Endodermal cell (in vitro differentiated cells): ENCODE measurements around the gene PLPP4. TPM values are rescaled to one million over a fixed set of nuclear protein-coding genes. Genes with fewer than 3 reads are reported as not detected.

Experiments used
- DNase-seq: peaks from one replicate; pipeline ENCODE4 v3.0.0-alpha.2; 2017
- H3K27ac ChIP-seq: 2 replicates; pipeline ENCODE4 v1.5.1; 2013; ENCODE audit warnings: mild to moderate bottlenecking, low read depth, low read length, moderate library complexity
- H3K27me3 ChIP-seq: 2 replicates; pipeline ENCODE4 v1.6.1; 2013; ENCODE audit warnings: mild to moderate bottlenecking, low read length, moderate library complexity; ENCODE audit not compliant: insufficient read depth, control insufficient read depth, poor library complexity, severe bottlenecking
- H3K36me3 ChIP-seq: 2 replicates; pipeline ENCODE4 v1.7.0; 2013; ENCODE audit warnings: mild to moderate bottlenecking, low read length, moderate library complexity; ENCODE audit not compliant: control insufficient read depth, insufficient read depth
- H3K4me1 ChIP-seq: one replicate; pipeline ENCODE4 v1.7.0; 2013; ENCODE audit warnings: low read length; ENCODE audit not compliant: control insufficient read depth, insufficient read depth
- H3K4me3 ChIP-seq: 2 replicates; pipeline ENCODE4 v1.5.1; 2013; ENCODE audit warnings: mild to moderate bottlenecking, low read length, moderate library complexity
- H3K9ac ChIP-seq: 2 replicates; pipeline ENCODE4 v1.6.1; 2013; ENCODE audit warnings: mild to moderate bottlenecking, low read length, moderate library complexity; ENCODE audit not compliant: poor library complexity, severe bottlenecking; ENCODE audit errors: extremely low read depth
- H3K9me3 ChIP-seq: 2 replicates; pipeline ENCODE4 v1.6.1; 2013; ENCODE audit warnings: mild to moderate bottlenecking, low read length, moderate library complexity; ENCODE audit not compliant: control insufficient read depth
- H3K27ac Mint-ChIP-seq: 2 replicates; pipeline ENCODE4 v1.8.0; 2020; ENCODE audit warnings: mixed read lengths
- H3K27me3 Mint-ChIP-seq: 2 replicates; pipeline ENCODE4 v1.8.0; 2021; ENCODE audit warnings: mild to moderate bottlenecking, mixed read lengths; ENCODE audit not compliant: insufficient read depth
- H3K36me3 Mint-ChIP-seq: 2 replicates; pipeline ENCODE4 v1.8.0; 2020; ENCODE audit warnings: low read depth, mixed read lengths
- H3K4me1 Mint-ChIP-seq: 2 replicates; pipeline ENCODE4 v1.8.0; 2020; ENCODE audit warnings: mixed read lengths
- H3K4me3 Mint-ChIP-seq: 2 replicates; pipeline ENCODE4 v1.8.0; 2020; ENCODE audit warnings: mild to moderate bottlenecking, moderate library complexity, mixed read lengths
- H3K9me3 Mint-ChIP-seq: 2 replicates; pipeline ENCODE4 v1.8.0; 2020; ENCODE audit warnings: mild to moderate bottlenecking, mixed read lengths
- WGBS, 2 experiments: methylation state at CpG; one replicate each; pipeline versions ENCODE4 v1.1.5 to v1.1.7; 2013; ENCODE audit warnings: missing lambda C conversion rate in 2 of 2, mixed read lengths in 1 of 2; ENCODE audit not compliant: insufficient coverage in 1 of 2, insufficient read length in 1 of 2; 5-methylcytosine and 5-hydroxymethylcytosine counted together
- total RNA-seq, 2 donors: library from RNA; stranded (reverse); fragmentation: NEBNext Ultra II Directional in 1 of 2; extraction: Animal tissue kit (Norgen Biotek cat#: 25700) in 1 of 2; gene quantifications; 2 replicates in 1 of 2; 3 replicates in 1 of 2; pipeline ENCODE4 v1.2.1, GENCODE V29; 2021
- TF ChIP-seq, protein P1 (sequence below): fragments of 200-600 bp; sonication (generic); conservative IDR thresholded peaks from 2 replicates; pipeline ENCODE4 v1.5.0; 2021; ENCODE audit warnings: antibody characterized with exemption, mild to moderate bottlenecking

Gene PLPP4
- total RNA-seq, 2 donors from 2014 or later = 8.7 to 14.4 TPM

GRCh38 chr10:120507175-120507574 lies 50.1 kb downstream of the PLPP4 start:
- Histone ChIP-seq H3K4me1 (no peaks in the 10 kb centered on the region), H3K27ac (no peak overlapping the region), H3K9ac (no peak overlapping the region), H3K4me3 (no peak overlapping the region), H3K27me3 (no peaks in the 10 kb centered on the region), H3K9me3 (no peaks in the 10 kb centered on the region), H3K36me3 (no peaks in the 10 kb centered on the region)
- Mint-ChIP-seq H3K4me1 (peaks cover 17% of the 10 kb centered on the region), H3K36me3 (peaks cover 16% of the 10 kb centered on the region), H3K27ac (no peak overlapping the region), H3K4me3 (no peak overlapping the region), H3K9me3 (no peaks in the 10 kb centered on the region), H3K27me3 (no peaks in the 10 kb centered on the region)
- TF ChIP-seq, protein P1, sequence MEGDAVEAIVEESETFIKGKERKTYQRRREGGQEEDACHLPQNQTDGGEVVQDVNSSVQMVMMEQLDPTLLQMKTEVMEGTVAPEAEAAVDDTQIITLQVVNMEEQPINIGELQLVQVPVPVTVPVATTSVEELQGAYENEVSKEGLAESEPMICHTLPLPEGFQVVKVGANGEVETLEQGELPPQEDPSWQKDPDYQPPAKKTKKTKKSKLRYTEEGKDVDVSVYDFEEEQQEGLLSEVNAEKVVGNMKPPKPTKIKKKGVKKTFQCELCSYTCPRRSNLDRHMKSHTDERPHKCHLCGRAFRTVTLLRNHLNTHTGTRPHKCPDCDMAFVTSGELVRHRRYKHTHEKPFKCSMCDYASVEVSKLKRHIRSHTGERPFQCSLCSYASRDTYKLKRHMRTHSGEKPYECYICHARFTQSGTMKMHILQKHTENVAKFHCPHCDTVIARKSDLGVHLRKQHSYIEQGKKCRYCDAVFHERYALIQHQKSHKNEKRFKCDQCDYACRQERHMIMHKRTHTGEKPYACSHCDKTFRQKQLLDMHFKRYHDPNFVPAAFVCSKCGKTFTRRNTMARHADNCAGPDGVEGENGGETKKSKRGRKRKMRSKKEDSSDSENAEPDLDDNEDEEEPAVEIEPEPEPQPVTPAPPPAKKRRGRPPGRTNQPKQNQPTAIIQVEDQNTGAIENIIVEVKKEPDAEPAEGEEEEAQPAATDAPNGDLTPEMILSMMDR = no peak
- 92% methylated on average over 1 of the region's 1 CpG for whole genome bisulfite sequencing, 2 experiments
- no peak for DNase-seq

DNA sequence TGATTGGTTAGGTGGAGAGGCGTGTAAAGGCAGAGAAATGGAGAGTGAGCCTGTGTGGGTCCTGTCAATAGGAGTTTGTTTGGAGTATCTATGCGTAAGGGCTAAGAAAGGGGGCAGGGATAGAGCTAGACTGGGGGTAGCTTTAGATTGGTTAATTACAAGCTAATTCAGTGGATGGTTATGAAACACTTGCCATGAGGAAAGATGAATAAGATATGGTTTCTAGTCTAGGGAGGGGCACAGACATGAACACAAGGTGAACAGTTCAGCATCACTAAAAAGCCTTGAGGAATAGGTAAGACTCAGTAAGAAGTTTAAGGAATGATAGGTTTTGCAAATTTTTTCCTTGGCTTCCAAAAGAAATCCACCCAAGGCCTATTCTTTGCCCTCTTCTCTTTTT lies 50.6 kb downstream of the PLPP4 start:
- H3K27ac ChIP-seq = no peak overlapping the region
- H3K36me3 ChIP-seq = no peaks in the 10 kb centered on the region
- H3K27ac Mint-ChIP-seq = no peak overlapping the region
- H3K9me3 ChIP-seq = no peaks in the 10 kb centered on the region
- no peak overlapping the region for H3K9ac ChIP-seq
- H3K4me3 ChIP-seq = no peak overlapping the region
- no peaks in the 10 kb centered on the region for H3K4me1 ChIP-seq
- 95 to 96% methylated on average over 2 of the region's 2 CpGs for WGBS, 2 experiments
- no peaks in the 10 kb centered on the region for H3K27me3 ChIP-seq
- no peaks in the 10 kb centered on the region for H3K27me3 Mint-ChIP-seq
- TF ChIP-seq, protein P1 = no peak
- H3K36me3 Mint-ChIP-seq = peaks cover 16% of the 10 kb centered on the region
- no peak overlapping the region for H3K4me3 Mint-ChIP-seq
- H3K9me3 Mint-ChIP-seq = no peaks in the 10 kb centered on the region
- H3K4me1 Mint-ChIP-seq = peaks cover 17% of the 10 kb centered on the region
- no peak for DNase-seq

- no peaks in the 10 kb centered on the region for H3K27me3 Mint-ChIP-seq
- H3K4me3 ChIP-seq = no peak overlapping the region
These were observed 51.4 kb downstream of the PLPP4 start for GRCh38 chr10:120508393-120508792.

More at GRCh38 chr10:120508393-120508792, 51.4 kb downstream of the PLPP4 start:
- H3K4me1 Mint-ChIP-seq = peaks cover 17% of the 10 kb centered on the region
- 84% methylated on average over 7 of the region's 7 CpGs; no CpG with 5 or more reads in 1 of the 2 experiments for WGBS, 2 experiments
- H3K27ac Mint-ChIP-seq = no peak overlapping the region
- H3K27ac ChIP-seq = no peak overlapping the region
- H3K9ac ChIP-seq = no peak overlapping the region
- TF ChIP-seq, protein P1 = no peak
- no peak for DNase-seq
- no peak overlapping the region for H3K4me3 Mint-ChIP-seq
- H3K36me3 Mint-ChIP-seq = peaks cover 15% of the 10 kb centered on the region
- H3K4me1 ChIP-seq = no peaks in the 10 kb centered on the region
- no peaks in the 10 kb centered on the region for H3K9me3 ChIP-seq
- no peaks in the 10 kb centered on the region for H3K36me3 ChIP-seq
- H3K9me3 Mint-ChIP-seq = no peaks in the 10 kb centered on the region
- no peaks in the 10 kb centered on the region for H3K27me3 ChIP-seq
